ENCODE results near the gene ZNF580. TPM values are rescaled to one million over a fixed set of nuclear protein-coding genes. Genes with fewer than 3 reads are reported as not detected.

ZNF580 gene
- total and polyA plus RNA-seq, 10 of the 15 experiments (the other 5 are each of a cell fraction or from before 2014, with no cell fraction given) = 2.3 to 31.8 (median 10.0) TPM

GRCh38 chr19:55638864-55639359, 1.9 kb upstream of the ZNF580 start (continued):
- TF ChIP-seq BHLHE40 (IDR thresholded peaks at IDR 0.05; ENCODE audit: borderline replicate concordance in 1 of 2, low read depth in 2 of 2, low read length in 1 of 2) (peak in 1 of 2 experiments; percentile 43; a peak in 1 of 4 replicates), HCFC1 (IDR thresholded peaks at IDR 0.05; ENCODE audit: low read length) (peak; percentile 41; the same call in 1 of the 2 replicates), ASH2L (IDR thresholded peaks at IDR 0.05; ENCODE audit: borderline replicate concordance, low read depth) (no peak), RUNX3 (IDR thresholded peaks at IDR 0.05; ENCODE audit: low read length) (peak; percentile 34), NBN (IDR thresholded peaks at IDR 0.05) (peak; percentile 18; the same call in 1 of the 2 replicates), YY1 (IDR thresholded peaks at IDR 0.05; ENCODE audit: low read depth, low read length) (peak; percentile 94), BACH1 (IDR thresholded peaks at IDR 0.05; ENCODE audit: borderline replicate concordance) (0 out of 2 replicates have a peak, but pooled peaks have one; percentile 26), POLR2AphosphoS5 (IDR thresholded peaks at IDR 0.05; ENCODE audit: low read length) (peak; percentile 49; the same call in 1 of the 2 replicates), NR2C1 (IDR thresholded peaks at IDR 0.05) (0 out of 2 replicates have a peak, but pooled peaks have one; percentile 16)

GRCh38 chr19:55640043-55640576, 692 bp upstream of the ZNF580 start:
- ChIA-PET CTCF (interaction anchor here (0.7 to 1.9 kb wide), 3 partner anchors 14 to 172 kb away, joined by 3 to 8 read pairs (median 6); partner anchors contain the start of gene U2AF2), RAD21 (ENCODE audit: unreplicated experiment) (no interaction called here), POLR2A (interaction anchor here (1.5 to 2.1 kb wide), 2 partner anchors 10 to 34 kb away, joined by 3 to 5 read pairs; no protein-coding TSS in a partner anchor), SMC1A (ENCODE audit: uncharacterized antibody, unreplicated experiment) (no interaction called here)
- Histone ChIP-seq H3K36me3 (ENCODE audit: control insufficient read depth in 2 of 2, insufficient read depth in 2 of 2, low read length in 1 of 2) (no peaks in the 10 kb centered on the region), H3K27ac (ENCODE audit: control insufficient read depth, insufficient read depth) (peak overlapping the region; percentile 64), H3K4me3 (peak overlapping the region; percentile 95), H3K9ac (ENCODE audit: control insufficient read depth, insufficient read depth, low read length) (peak overlapping the region; percentile 86), H2AFZ (ENCODE audit: control insufficient read depth, low read depth, low read length) (peak overlapping the region; percentile 37; the same call in 1 of the 2 replicates), H3K79me2 (ENCODE audit: control insufficient read depth, insufficient read depth, low read length) (peaks cover 71% of the 10 kb centered on the region), H3K4me2 (ENCODE audit: control insufficient read depth, insufficient read depth) (peak overlapping the region; percentile 83), H4K20me1 (ENCODE audit: control insufficient read depth, insufficient read depth) (no peaks in the 10 kb centered on the region), H3K9me3 (replicated peaks; ENCODE audit: control insufficient read depth, insufficient read depth, low read length) (no peaks in the 10 kb centered on the region), H3K4me1 (ENCODE audit: control insufficient read depth, insufficient read depth, low read length) (peaks cover 41% of the 10 kb centered on the region), H3K27me3 (replicated peaks in 1 of 2; ENCODE audit: control insufficient read depth in 2 of 2, insufficient read depth in 2 of 2, low read length in 1 of 2) (no peaks in the 10 kb centered on the region)
- FAIRE-seq (no peak), ATAC-seq (no peak), DNase-seq (ENCODE audit: low read depth, low spot score) (no peak)
- BruUV-seq (replicated peaks) = no TSS peak
- in situ Hi-C loops (cut with MboI) = no loop called here
- WGBS (ENCODE audit: insufficient coverage, insufficient replicate concordance, low lambda C conversion rate, missing lambda C conversion rate) = 42% methylated on average over 31 of the region's 38 CpGs
- intact Hi-C loops (cut with micrococcal nuclease; ENCODE audit: unreplicated experiment) = loop anchor here (5.0 kb wide), 2 partner anchors 37 to 38 kb away; partner anchors contain the start of genes EPN1 and ZNF524
- peak; percentile 77; the same call in 1 of the 2 replicates for TF ChIP-seq TCF3 (IDR thresholded peaks at IDR 0.05; ENCODE audit: borderline replicate concordance, insufficient read depth, low read depth, low read length)
- TF ChIP-seq RAD21 (IDR thresholded peaks at IDR 0.05; ENCODE audit: insufficient read depth, low read depth, low read length) = 0 out of 2 replicates have a peak, but pooled peaks have one; percentile 8
- no peak for TF ChIP-seq HCFC1 (IDR thresholded peaks at IDR 0.05; ENCODE audit: low read length)
- no peak for TF ChIP-seq CHD2 (IDR thresholded peaks at IDR 0.05; ENCODE audit: borderline replicate concordance, low read depth, low read length)
- TF ChIP-seq YY1 (IDR thresholded peaks at IDR 0.05; ENCODE audit: low read depth, low read length) = 0 out of 2 replicates have a peak, but pooled peaks have one; percentile 33
- TF ChIP-seq MYB (IDR thresholded peaks at IDR 0.05; ENCODE audit: borderline replicate concordance, low read depth, low read length) = no peak
- no peak for TF ChIP-seq SKIL (IDR thresholded peaks at IDR 0.05; ENCODE audit: low read depth, poor library complexity, severe bottlenecking)
- TF ChIP-seq POLR2A (IDR thresholded peaks at IDR 0.05; ENCODE audit: low read depth, low read length) = peak; percentile 62
- TF ChIP-seq ZBTB33 (IDR thresholded peaks at IDR 0.05) = peak; percentile 70; the same call in 1 of the 2 replicates
- TF ChIP-seq MLLT1 (IDR thresholded peaks at IDR 0.05) = 0 out of 2 replicates have a peak, but pooled peaks have one; percentile 43
